DOHH2 (cell line): Measurements from ENCODE around the gene JOSD1.

ENCODE experiments used
- H3F3A ChIP-seq: fragments of 200-600 bp; sonication (generic), shearing (Covaris generic); 2 replicates; pipeline ENCODE4 v1.6.0; 2016; ENCODE audit warnings: antibody characterized with exemption, mild to moderate bottlenecking; ENCODE audit not compliant: control insufficient read depth, insufficient read depth
- H3K27ac ChIP-seq: fragments of 200-600 bp; sonication (generic); 2 replicates; pipeline ENCODE4 v1.5.1; 2014; ENCODE audit warnings: low read depth, mild to moderate bottlenecking, low read length, moderate library complexity
- H3K27me3 ChIP-seq: fragments of 200-600 bp; sonication (generic); 2 replicates; pipeline ENCODE4 v1.6.1; 2014; ENCODE audit warnings: mild to moderate bottlenecking, low read length, mixed read lengths; ENCODE audit not compliant: control insufficient read depth
- H3K36me3 ChIP-seq: fragments of 200-600 bp; sonication (generic); 2 replicates; pipeline ENCODE4 v1.6.1; 2014; ENCODE audit warnings: mild to moderate bottlenecking, low read length, moderate library complexity, mixed read lengths; ENCODE audit not compliant: control insufficient read depth
- H3K4me1 ChIP-seq: fragments of 200-600 bp; sonication (generic); 2 replicates; pipeline ENCODE4 v1.6.1; 2014; ENCODE audit warnings: mild to moderate bottlenecking, low read length, mixed read lengths; ENCODE audit not compliant: control insufficient read depth
- H3K4me2 ChIP-seq: fragments of 200-600 bp; sonication (generic); 2 replicates; pipeline ENCODE4 v1.6.0; 2014; ENCODE audit warnings: mild to moderate bottlenecking, low read length, moderate library complexity
- H3K4me3 ChIP-seq: fragments of 200-600 bp; sonication (generic); 2 replicates; pipeline ENCODE4 v1.5.1; 2014; ENCODE audit warnings: mild to moderate bottlenecking, low read length, mixed read lengths
- H3K79me2 ChIP-seq: fragments of 200-600 bp; sonication (generic); 2 replicates; pipeline ENCODE4 v1.6.1; 2014; ENCODE audit warnings: mild to moderate bottlenecking, low read length, mixed read lengths; ENCODE audit not compliant: control insufficient read depth
- H3K9me2 ChIP-seq: fragments of 200-600 bp; sonication (generic); replicated peaks from 2 replicates; pipeline ENCODE4 v1.6.1; 2014; ENCODE audit warnings: mild to moderate bottlenecking, low read length, mixed read lengths; ENCODE audit not compliant: control insufficient read depth
- H3K9me3 ChIP-seq: fragments of 200-600 bp; sonication (generic); 2 replicates; pipeline ENCODE4 v1.6.1; 2014; ENCODE audit warnings: antibody characterized with exemption, low read length, mixed read lengths; ENCODE audit not compliant: control insufficient read depth, insufficient read depth
- H4K20me1 ChIP-seq: fragments of 200-600 bp; sonication (generic); 2 replicates; pipeline ENCODE4 v1.6.0; 2014; ENCODE audit warnings: low read depth, mild to moderate bottlenecking, antibody characterized with exemption, low read length, moderate library complexity; ENCODE audit not compliant: control insufficient read depth, insufficient read depth
- EZH2phosphoT487 ChIP-seq: fragments of 200-600 bp; sonication (generic); IDR thresholded peaks from 2 replicates; pipeline ENCODE4 v1.6.1; 2017; ENCODE audit warnings: borderline replicate concordance, mild to moderate bottlenecking, antibody characterized with exemption, low read length, moderate library complexity, mixed read lengths
- TF ChIP-seq, protein P1 (sequence below): fragments of 200-600 bp; sonication (generic); IDR thresholded peaks from one replicate; pipeline ENCODE4 v1.5.1; 2014; ENCODE audit warnings: antibody characterized with exemption, mild to moderate bottlenecking, low read depth, low read length; ENCODE audit not compliant: poor library complexity, severe bottlenecking

The JOSD1 gene

DNA sequence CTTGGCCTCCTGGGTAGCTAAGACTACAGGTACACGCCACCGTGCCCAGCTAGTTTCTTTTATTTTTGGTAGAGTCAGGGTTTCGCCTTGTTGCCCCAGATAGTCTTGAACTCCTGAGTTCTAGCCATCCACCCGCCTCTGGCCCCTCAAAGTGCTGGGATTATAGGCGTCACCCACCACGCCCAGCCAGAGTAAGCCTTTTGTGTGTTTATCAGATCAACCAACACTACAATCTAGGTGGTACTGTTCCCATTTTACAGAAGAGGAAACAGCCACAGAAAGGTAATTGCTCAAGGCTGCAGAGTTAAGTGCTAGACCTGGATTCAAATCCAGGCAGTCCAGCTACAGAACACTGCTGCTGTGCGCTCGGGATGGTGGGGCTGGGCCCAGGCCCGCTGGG lies 15.8 kb downstream of the JOSD1 start:
- Histone ChIP-seq H3K27me3 (no peaks in the 10 kb centered on the region), H3K4me2 (no peak overlapping the region), H3K9me2 (no peaks in the 10 kb centered on the region), H3K36me3 (peaks cover 70% of the 10 kb centered on the region), H3K79me2 (peaks cover 28% of the 10 kb centered on the region), H3F3A (peaks cover 18% of the 10 kb centered on the region), H3K4me3 (no peak overlapping the region), H3K27ac (no peak overlapping the region), H3K4me1 (peaks cover 14% of the 10 kb centered on the region), H3K9me3 (no peaks in the 10 kb centered on the region), H4K20me1 (peaks cover 5% of the 10 kb centered on the region; the same call in 1 of the 2 replicates)
- TF ChIP-seq EZH2phosphoT487: no peak
- TF ChIP-seq, protein P1, sequence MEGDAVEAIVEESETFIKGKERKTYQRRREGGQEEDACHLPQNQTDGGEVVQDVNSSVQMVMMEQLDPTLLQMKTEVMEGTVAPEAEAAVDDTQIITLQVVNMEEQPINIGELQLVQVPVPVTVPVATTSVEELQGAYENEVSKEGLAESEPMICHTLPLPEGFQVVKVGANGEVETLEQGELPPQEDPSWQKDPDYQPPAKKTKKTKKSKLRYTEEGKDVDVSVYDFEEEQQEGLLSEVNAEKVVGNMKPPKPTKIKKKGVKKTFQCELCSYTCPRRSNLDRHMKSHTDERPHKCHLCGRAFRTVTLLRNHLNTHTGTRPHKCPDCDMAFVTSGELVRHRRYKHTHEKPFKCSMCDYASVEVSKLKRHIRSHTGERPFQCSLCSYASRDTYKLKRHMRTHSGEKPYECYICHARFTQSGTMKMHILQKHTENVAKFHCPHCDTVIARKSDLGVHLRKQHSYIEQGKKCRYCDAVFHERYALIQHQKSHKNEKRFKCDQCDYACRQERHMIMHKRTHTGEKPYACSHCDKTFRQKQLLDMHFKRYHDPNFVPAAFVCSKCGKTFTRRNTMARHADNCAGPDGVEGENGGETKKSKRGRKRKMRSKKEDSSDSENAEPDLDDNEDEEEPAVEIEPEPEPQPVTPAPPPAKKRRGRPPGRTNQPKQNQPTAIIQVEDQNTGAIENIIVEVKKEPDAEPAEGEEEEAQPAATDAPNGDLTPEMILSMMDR: no peak

DNA sequence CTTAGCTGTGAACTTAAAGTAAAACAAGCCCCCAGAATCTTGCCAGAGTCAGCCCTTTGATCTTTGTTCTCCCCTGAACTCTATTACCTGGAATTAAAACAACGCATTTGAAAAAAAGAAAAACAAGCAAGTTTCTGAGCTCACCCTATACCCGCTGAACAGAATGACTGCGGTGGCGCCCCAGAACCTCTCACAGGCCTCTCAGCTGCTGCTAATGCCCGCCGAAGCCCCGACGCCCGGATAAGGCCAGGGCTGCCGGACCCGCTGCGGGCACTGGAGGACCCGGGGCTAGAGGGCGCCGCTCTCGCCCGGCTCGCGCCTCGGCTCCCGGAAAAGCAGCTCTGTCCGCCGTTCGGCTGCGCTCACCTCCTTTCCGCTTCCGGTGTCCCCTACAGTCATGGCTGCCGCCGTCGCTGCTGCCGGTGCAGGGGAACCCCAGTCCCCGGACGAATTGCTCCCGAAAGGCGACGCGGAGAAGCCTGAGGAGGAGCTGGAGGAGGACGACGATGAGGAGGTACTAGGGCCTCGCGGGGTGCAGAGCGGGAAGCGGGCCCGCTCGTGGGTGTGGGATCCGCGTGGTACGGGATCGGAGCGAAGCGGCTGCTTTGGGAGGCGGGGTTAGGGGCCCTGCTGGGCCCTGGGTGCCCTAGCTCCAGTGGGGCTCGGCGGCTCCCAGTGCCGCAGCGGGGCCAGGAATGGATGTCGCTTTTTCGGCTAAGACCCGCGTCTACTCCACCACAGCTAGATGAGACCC lies 19.0 kb downstream of the JOSD1 start, which contains the start of gene TOMM22:
TSS of gene TOMM22 (plus strand) at position 376 of the 754 bp plus-strand sequence. CDS start at position 398, 22 bp downstream.
- H3K27ac ChIP-seq: peak within 1 kb of the TSS; percentile 32
- no peaks in the 10 kb centered on the region for H3K9me3 ChIP-seq
- peaks cover 14% of the 10 kb centered on the region for H3K4me1 ChIP-seq
- H3K27me3 ChIP-seq: no peaks in the 10 kb centered on the region
- TF ChIP-seq, protein P1: peak; percentile 84
- TF ChIP-seq EZH2phosphoT487: no peak
- peaks cover 14% of the 10 kb centered on the region; the same call in 1 of the 2 replicates for H3F3A ChIP-seq
- H3K4me2 ChIP-seq: peak within 1 kb of the TSS; percentile 80
- H3K36me3 ChIP-seq: peaks cover 45% of the 10 kb centered on the region
- peak within 1 kb of the TSS; percentile 85 for H3K4me3 ChIP-seq
- no peaks in the 10 kb centered on the region for H3K9me2 ChIP-seq
- H3K79me2 ChIP-seq: peaks cover 28% of the 10 kb centered on the region
- peaks cover 5% of the 10 kb centered on the region; the same call in 1 of the 2 replicates for H4K20me1 ChIP-seq

DNA sequence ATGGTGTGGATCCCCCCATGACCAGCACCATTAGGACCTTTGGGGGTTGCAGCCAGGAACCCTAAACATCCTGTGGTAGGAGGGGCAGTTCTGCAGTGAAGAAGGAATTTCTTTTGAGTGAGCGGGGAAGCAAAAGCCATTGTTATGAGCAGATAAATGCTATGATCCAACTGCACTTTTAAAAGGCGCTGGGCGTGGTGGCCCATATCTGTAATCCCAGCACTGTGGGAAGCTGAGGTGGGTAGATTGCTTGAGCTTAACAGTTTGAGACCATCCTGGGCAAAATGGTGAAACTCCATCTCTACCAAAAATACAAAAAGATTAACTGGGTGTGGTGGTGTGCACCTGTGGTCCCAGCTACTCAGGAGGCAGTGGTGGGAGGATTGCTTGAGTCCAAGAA lies 24.9 kb downstream of the JOSD1 start:
- no peak overlapping the region for H3K27ac ChIP-seq
- TF ChIP-seq, protein P1: no peak
- TF ChIP-seq EZH2phosphoT487: no peak
- H4K20me1 ChIP-seq: no peaks in the 10 kb centered on the region
- H3K4me3 ChIP-seq: no peak overlapping the region
- H3K9me2 ChIP-seq: no peaks in the 10 kb centered on the region
- no peaks in the 10 kb centered on the region for H3K79me2 ChIP-seq
- no peak overlapping the region for H3K4me2 ChIP-seq
- no peaks in the 10 kb centered on the region for H3K4me1 ChIP-seq
- no peaks in the 10 kb centered on the region for H3K27me3 ChIP-seq
- no peaks in the 10 kb centered on the region for H3K9me3 ChIP-seq
- H3K36me3 ChIP-seq: peaks cover 8% of the 10 kb centered on the region; the same call in 1 of the 2 replicates
- no peaks in the 10 kb centered on the region for H3F3A ChIP-seq
